Naive thymus-derived CD4-positive, alpha-beta T cell (primary cell): ENCODE data around the gene TOR4A. TPM values are rescaled to one million over a fixed set of nuclear protein-coding genes. Genes with fewer than 3 reads are reported as not detected.
"Not testable (repeated sequence)": the region's sequence is repeated elsewhere in the genome, so short reads cannot be mapped to it uniquely, and the experiment has no call there.

Experiments
- ATAC-seq: fragments of 150-1000 bp; cut with Tn5 transposase; 2 replicates; pipeline ENCODE4 v1.10.0; 2021; ENCODE audit warnings: mild to moderate bottlenecking, moderate library complexity
- CTCF ChIA-PET: fragments of 350-600 bp; sonication (Branson Sonifier 250); formaldehyde crosslinking; loops from one replicate; lab custom pipeline; 2021; ENCODE audit warnings: antibody characterized with exemption; lab: Charles Lee
- POLR2A ChIA-PET: fragments of 350-600 bp; sonication (Branson Sonifier 250); formaldehyde crosslinking; loops from one replicate; lab custom pipeline; 2021; ENCODE audit warnings: antibody characterized with exemption, inconsistent platforms; lab: Charles Lee
- DNase-seq, 9 donors: peaks; one replicate each; pipeline versions ENCODE4 v3.0.0 to v3.0.0-alpha.2; 2020 to 2022; ENCODE audit warnings: mixed read lengths in 1 of 9
- H3K27ac ChIP-seq: one replicate; pipeline ENCODE4 v1.7.0; 2013; ENCODE audit warnings: mild to moderate bottlenecking, low read depth, low read length, moderate library complexity
- H3K27me3 ChIP-seq, 2 donors: one replicate each; pipeline ENCODE4 v1.7.0; 2013; ENCODE audit warnings: low read length in 2 of 2, mild to moderate bottlenecking in 2 of 2, moderate library complexity in 2 of 2; ENCODE audit not compliant: control insufficient read depth in 2 of 2, insufficient read depth in 2 of 2
- H3K36me3 ChIP-seq, 3 experiments: 1 replicate in 2 of 3; 2 replicates in 1 of 3; pipeline ENCODE4 v1.7.0; 2013; ENCODE audit warnings: low read length in 3 of 3, mild to moderate bottlenecking in 3 of 3, moderate library complexity in 1 of 3; ENCODE audit not compliant: insufficient read depth in 3 of 3, control insufficient read depth in 2 of 3
- H3K4me1 ChIP-seq, 2 donors: one replicate each; pipeline ENCODE4 v1.7.0; 2013; ENCODE audit warnings: low read length in 2 of 2, mild to moderate bottlenecking in 2 of 2, moderate library complexity in 1 of 2; ENCODE audit not compliant: control insufficient read depth in 2 of 2, insufficient read depth in 2 of 2
- H3K4me3 ChIP-seq: 2 replicates; pipeline ENCODE4 v1.7.0; 2013; ENCODE audit warnings: mild to moderate bottlenecking, low read length
- H3K9me3 ChIP-seq, 3 experiments: 1 replicate in 2 of 3; 2 replicates in 1 of 3; pipeline ENCODE4 v1.7.0; 2013; ENCODE audit warnings: low read length in 3 of 3; ENCODE audit not compliant: control insufficient read depth in 2 of 3
- H3K27ac Mint-ChIP-seq, 9 donors: one replicate each; pipeline ENCODE4 v1.8.0; 2020 to 2022; ENCODE audit warnings: mixed read lengths in 9 of 9, mild to moderate bottlenecking in 8 of 9, moderate library complexity in 5 of 9, inconsistent platforms in 2 of 9
- H3K27me3 Mint-ChIP-seq, 5 donors: one replicate each; pipeline ENCODE4 v1.8.0; 2021 to 2022; ENCODE audit warnings: mixed read lengths in 5 of 5, mild to moderate bottlenecking in 1 of 5
- H3K36me3 Mint-ChIP-seq, 5 donors: one replicate each; pipeline ENCODE4 v1.8.0; 2020 to 2022; ENCODE audit warnings: mixed read lengths in 5 of 5, mild to moderate bottlenecking in 3 of 5, inconsistent platforms in 1 of 5
- H3K4me1 Mint-ChIP-seq, 7 donors: one replicate each; pipeline ENCODE4 v1.8.0; 2020 to 2022; ENCODE audit warnings: mixed read lengths in 7 of 7, mild to moderate bottlenecking in 3 of 7, inconsistent platforms in 1 of 7
- H3K4me3 Mint-ChIP-seq, 10 donors: one replicate each; pipeline ENCODE4 v1.8.0; 2020 to 2022; ENCODE audit warnings: mild to moderate bottlenecking in 10 of 10, mixed read lengths in 10 of 10, moderate library complexity in 6 of 10, inconsistent platforms in 2 of 10
- H3K9me3 Mint-ChIP-seq, 11 donors: one replicate each; pipeline ENCODE4 v1.8.0; 2020 to 2022; ENCODE audit warnings: mixed read lengths in 11 of 11, mild to moderate bottlenecking in 4 of 11, inconsistent platforms in 1 of 11, moderate library complexity in 1 of 11
- intact Hi-C, 2 donors: fragments of 100-400 bp; cut with micrococcal nuclease; formaldehyde crosslinking; loops; one replicate each; pipeline ENCODE4 v1.15.1; 2023
- polyA plus RNA-seq, 2 donors: library from polyadenylated mRNA; unstranded; fragments of 300-500 nt; fragmentation: Illumina TruSeq; gene quantifications; one replicate each; pipeline ENCODE4 v1.2.3, GENCODE V29; 2021
- total RNA-seq, 6 experiments: library from RNA in 5 of 6; stranded (reverse) in 5 of 6; gene quantifications; 1 replicate in 5 of 6; 2 replicates in 1 of 6; pipeline ENCODE4 v1.2.3 and lab custom pipeline; 2021 to 2026

TOR4A gene
- total and polyA plus RNA-seq, 7 experiments from 2014 or later = 0.07 to 16.6 (median 1.7) TPM; not detected in 1

GRCh38 chr9:137327641-137328550 is 50.4 kb downstream of the TOR4A start:
- not testable (repeated sequence) for DNase-seq
- peak overlapping the region in 1 of 9 donors; percentile 50 for H3K27ac Mint-ChIP-seq

GRCh38 chr9:137329590-137329989 is 52.1 kb downstream of the TOR4A start:
- H3K27ac ChIP-seq, H3K4me3 ChIP-seq, H3K36me3 ChIP-seq, DNase-seq, H3K36me3 Mint-ChIP-seq, intact Hi-C loops, H3K4me1 ChIP-seq, H3K4me3 Mint-ChIP-seq, POLR2A ChIA-PET, ATAC-seq, H3K9me3 ChIP-seq, CTCF ChIA-PET: not testable (repeated sequence)
- Mint-ChIP-seq H3K27me3 (peaks cover 0 to 23% (median 2%) of the 10 kb centered on the region in 5 donors), H3K9me3 (peaks cover 0 to 25% (median 0%) of the 10 kb centered on the region in 11 donors), H3K27ac (peak overlapping the region in 1 of 9 donors; percentile 52), H3K4me1 (peaks cover 4 to 16% (median 9%) of the 10 kb centered on the region in 7 donors)
- H3K27me3 ChIP-seq = peaks cover 0 to 14% of the 10 kb centered on the region in 2 donors

More at GRCh38 chr9:137327641-137328550, 50.4 kb downstream of the TOR4A start:
- peaks cover 0 to 25% (median 0%) of the 10 kb centered on the region in 11 donors for H3K9me3 Mint-ChIP-seq
- H3K36me3 Mint-ChIP-seq, H3K27ac ChIP-seq, H3K4me3 Mint-ChIP-seq, ATAC-seq, H3K9me3 ChIP-seq, H3K4me1 ChIP-seq, intact Hi-C loops, POLR2A ChIA-PET, CTCF ChIA-PET, H3K4me3 ChIP-seq, H3K36me3 ChIP-seq: not testable (repeated sequence)
- H3K27me3 Mint-ChIP-seq = peaks cover 0 to 23% (median 2%) of the 10 kb centered on the region in 5 donors
- H3K27me3 ChIP-seq = peaks cover 0 to 14% of the 10 kb centered on the region in 2 donors
- H3K4me1 Mint-ChIP-seq = peaks cover 4 to 16% (median 9%) of the 10 kb centered on the region in 7 donors

GRCh38 chr9:137330689-137331088 is 53.2 kb downstream of the TOR4A start:
- Mint-ChIP-seq H3K36me3 (peaks cover 0 to 9% (median 4%) of the 10 kb centered on the region in 5 donors), H3K27ac (peak overlapping the region in 2 of 9 donors; percentile 23 to 52), H3K27me3 (peaks cover 0 to 20% (median 2%) of the 10 kb centered on the region in 5 donors), H3K4me1 (peaks cover 4 to 16% (median 9%) of the 10 kb centered on the region in 7 donors), H3K4me3 (no peak overlapping the region), H3K9me3 (peaks cover 0 to 30% (median under 1%) of the 10 kb centered on the region in 11 donors)
- intact Hi-C loops = no loop called here
- Histone ChIP-seq H3K9me3 (no peaks in the 10 kb centered on the region), H3K27ac (no peak overlapping the region), H3K4me1 (no peaks in the 10 kb centered on the region), H3K27me3 (peaks cover 0 to 14% of the 10 kb centered on the region in 2 donors), H3K36me3 (no peaks in the 10 kb centered on the region), H3K4me3 (no peak overlapping the region)
- ATAC-seq (no peak), DNase-seq (no peak)
- ChIA-PET POLR2A (no interaction called here), CTCF (no interaction called here)

GRCh38 chr9:137331929-137332328 is 54.4 kb downstream of the TOR4A start:
- H3K4me1 ChIP-seq = no peaks in the 10 kb centered on the region
- H3K4me1 Mint-ChIP-seq = peaks cover 0 to 4% (median 1%) of the 10 kb centered on the region in 7 donors
- H3K27ac ChIP-seq = no peak overlapping the region
- H3K9me3 ChIP-seq = no peaks in the 10 kb centered on the region
- DNase-seq (no peak), ATAC-seq (no peak)
- H3K27me3 Mint-ChIP-seq = peaks cover 0 to 10% (median 0%) of the 10 kb centered on the region in 5 donors
- H3K9me3 Mint-ChIP-seq = peaks cover 0 to 30% (median 5%) of the 10 kb centered on the region in 11 donors
- no peaks in the 10 kb centered on the region for H3K36me3 ChIP-seq
- ChIA-PET CTCF (no interaction called here), POLR2A (no interaction called here)
- no peak overlapping the region for H3K27ac Mint-ChIP-seq
- H3K4me3 ChIP-seq = no peak overlapping the region
- peaks cover 0 to 5% of the 10 kb centered on the region in 2 donors for H3K27me3 ChIP-seq
- no peak overlapping the region for H3K4me3 Mint-ChIP-seq
- intact Hi-C loops = no loop called here
- peaks cover 2 to 19% (median 6%) of the 10 kb centered on the region in 5 donors for H3K36me3 Mint-ChIP-seq

Other genes starting within 250 kb of the TOR4A start
- 100 to 1,000 TPM in 1 of 5 experiments, 10 to 100 TPM in 4; 18.4 to 112 (median 26.7) TPM for gene ABCA2, start 249.5 kb upstream of the TOR4A start, total RNA-seq
- 1 to 10 TPM; 1.8 to 2.5 TPM for gene ABCA2, start 249.5 kb upstream of the TOR4A start, polyA plus RNA-seq
- gene FUT7, start 245.6 kb upstream of the TOR4A start, total RNA-seq = 1 to 10 TPM in 1 of 5 experiments, under 1 TPM in 3, not detected in 1; 0.27 to 4.6 (median 0.50) TPM
- gene FUT7, start 245.6 kb upstream of the TOR4A start, polyA plus RNA-seq = under 1 TPM; 0.06 to 0.25 TPM
- gene NPDC1, start 231.5 kb upstream of the TOR4A start, total RNA-seq = 10 to 100 TPM in 2 of 5 experiments, 1 to 10 TPM in 3; 2.3 to 37.5 (median 7.4) TPM
- 1 to 10 TPM in 1 of 2 donors, under 1 TPM in 1; 0.36 to 1.2 TPM for gene NPDC1, start 231.5 kb upstream of the TOR4A start, polyA plus RNA-seq
- not detected for gene ENTPD2, start 223.7 kb upstream of the TOR4A start, total RNA-seq
- not detected for gene ENTPD2, start 223.7 kb upstream of the TOR4A start, polyA plus RNA-seq
- gene SAPCD2, start 207.2 kb upstream of the TOR4A start, total RNA-seq = 10 to 100 TPM in 1 of 5 experiments, 1 to 10 TPM in 1, under 1 TPM in 3; 0.16 to 22.1 (median 0.74) TPM
- gene SAPCD2, start 207.2 kb upstream of the TOR4A start, polyA plus RNA-seq = under 1 TPM in 1 of 2 donors, not detected in 1; 0.18 TPM
- gene UAP1L1, start 200.2 kb upstream of the TOR4A start, total RNA-seq = 10 to 100 TPM; 11.6 to 27.6 (median 15.2) TPM
- 1 to 10 TPM in 1 of 2 donors, under 1 TPM in 1; 0.71 to 1.4 TPM for gene UAP1L1, start 200.2 kb upstream of the TOR4A start, polyA plus RNA-seq
- 10 to 100 TPM; 57.3 to 74.2 (median 70.2) TPM for gene MAN1B1, start 190.7 kb upstream of the TOR4A start, total RNA-seq
- gene MAN1B1, start 190.7 kb upstream of the TOR4A start, polyA plus RNA-seq = 10 to 100 TPM; 36.0 to 51.2 TPM
- 100 to 1,000 TPM; 235 to 328 (median 298) TPM for gene DPP7, start 163.0 kb upstream of the TOR4A start, total RNA-seq
- gene DPP7, start 163.0 kb upstream of the TOR4A start, polyA plus RNA-seq = 100 to 1,000 TPM in 1 of 2 donors, 10 to 100 TPM in 1; 86.9 to 120 TPM
- not detected for gene GRIN1, start 138.6 kb upstream of the TOR4A start, total RNA-seq
- gene GRIN1, start 138.6 kb upstream of the TOR4A start, polyA plus RNA-seq = not detected
- gene LRRC26, start 107.7 kb upstream of the TOR4A start, total RNA-seq = under 1 TPM in 1 of 5 experiments, not detected in 4; 0.42 TPM
- not detected for gene LRRC26, start 107.7 kb upstream of the TOR4A start, polyA plus RNA-seq
- gene TMEM210, start 105.7 kb upstream of the TOR4A start, total RNA-seq = not detected
- gene TMEM210, start 105.7 kb upstream of the TOR4A start, polyA plus RNA-seq = not detected
- gene ANAPC2, start 89.2 kb upstream of the TOR4A start, total RNA-seq = 100 to 1,000 TPM in 4 of 5 experiments, 10 to 100 TPM in 1; 77.3 to 147 (median 134) TPM
- 1 to 10 TPM; 7.4 to 7.8 TPM for gene ANAPC2, start 89.2 kb upstream of the TOR4A start, polyA plus RNA-seq
- gene SSNA1, start 89.0 kb upstream of the TOR4A start, total RNA-seq = 10 to 100 TPM; 37.9 to 75.6 (median 46.8) TPM
- 100 to 1,000 TPM; 106 to 133 TPM for gene SSNA1, start 89.0 kb upstream of the TOR4A start, polyA plus RNA-seq
- 10 to 100 TPM in 1 of 5 experiments, 1 to 10 TPM in 4; 7.1 to 13.5 (median 8.5) TPM for gene TPRN, start 77.0 kb upstream of the TOR4A start, total RNA-seq
- under 1 TPM; 0.35 to 0.54 TPM for gene TPRN, start 77.0 kb upstream of the TOR4A start, polyA plus RNA-seq
- gene TMEM203, start 72.1 kb upstream of the TOR4A start, total RNA-seq = 10 to 100 TPM; 22.6 to 43.2 (median 34.7) TPM
- gene TMEM203, start 72.1 kb upstream of the TOR4A start, polyA plus RNA-seq = 100 to 1,000 TPM; 156 to 172 TPM
- 10 to 100 TPM; 32.2 to 42.0 (median 34.0) TPM for gene NDOR1, start 72.0 kb upstream of the TOR4A start, total RNA-seq
- 10 to 100 TPM in 1 of 2 donors, 1 to 10 TPM in 1; 4.5 to 10.3 TPM for gene NDOR1, start 72.0 kb upstream of the TOR4A start, polyA plus RNA-seq
- 1 to 10 TPM in 4 of 5 experiments, under 1 TPM in 1; 0.85 to 4.3 (median 1.2) TPM for gene RNF208, start 55.5 kb upstream of the TOR4A start, total RNA-seq
- not detected for gene RNF208, start 55.5 kb upstream of the TOR4A start, polyA plus RNA-seq
- under 1 TPM in 3 of 5 experiments, not detected in 2; 0.45 to 0.63 (median 0.46) TPM for gene CYSRT1, start 52.6 kb upstream of the TOR4A start, total RNA-seq
- gene CYSRT1, start 52.6 kb upstream of the TOR4A start, polyA plus RNA-seq = under 1 TPM in 1 of 2 donors, not detected in 1; 0.52 TPM
- under 1 TPM in 1 of 5 experiments, not detected in 4; 0.12 TPM for gene RNF224, start 50.2 kb upstream of the TOR4A start, total RNA-seq
- not detected for gene RNF224, start 50.2 kb upstream of the TOR4A start, polyA plus RNA-seq
- under 1 TPM in 2 of 5 experiments, not detected in 3; 0.16 TPM for gene SLC34A3, start 46.8 kb upstream of the TOR4A start, total RNA-seq
- gene SLC34A3, start 46.8 kb upstream of the TOR4A start, polyA plus RNA-seq = not detected
- 100 to 1,000 TPM in 1 of 5 experiments, 10 to 100 TPM in 4; 44.2 to 260 (median 87.5) TPM for gene TUBB4B, start 36.4 kb upstream of the TOR4A start, total RNA-seq
- 10 to 100 TPM; 17.5 to 49.9 TPM for gene TUBB4B, start 36.4 kb upstream of the TOR4A start, polyA plus RNA-seq
- gene STPG3, start 26.4 kb upstream of the TOR4A start, total RNA-seq = not detected
- gene STPG3, start 26.4 kb upstream of the TOR4A start, polyA plus RNA-seq = not detected
- gene NELFB, start 22.4 kb upstream of the TOR4A start, total RNA-seq = 10 to 100 TPM; 33.4 to 64.2 (median 38.9) TPM
- 10 to 100 TPM; 22.9 to 36.5 TPM for gene NELFB, start 22.4 kb upstream of the TOR4A start, polyA plus RNA-seq
- 1 to 10 TPM in 3 of 5 experiments, under 1 TPM in 2; 0.70 to 2.7 (median 1.7) TPM for gene NRARP, start 24.5 kb downstream of the TOR4A start, total RNA-seq
- not detected for gene NRARP, start 24.5 kb downstream of the TOR4A start, polyA plus RNA-seq
- gene EXD3, start 145.4 kb downstream of the TOR4A start, total RNA-seq = 10 to 100 TPM; 11.7 to 27.2 (median 24.7) TPM
- 1 to 10 TPM; 3.5 to 7.6 TPM for gene EXD3, start 145.4 kb downstream of the TOR4A start, polyA plus RNA-seq
- gene NOXA1, start 145.7 kb downstream of the TOR4A start, total RNA-seq = 10 to 100 TPM in 2 of 5 experiments, 1 to 10 TPM in 2, under 1 TPM in 1; 0.94 to 11.1 (median 6.0) TPM
- gene NOXA1, start 145.7 kb downstream of the TOR4A start, polyA plus RNA-seq = 1 to 10 TPM in 1 of 2 donors, under 1 TPM in 1; 0.73 to 2.6 TPM
- not detected for gene ENTPD8, start 163.6 kb downstream of the TOR4A start, total RNA-seq
- not detected for gene ENTPD8, start 163.6 kb downstream of the TOR4A start, polyA plus RNA-seq
- gene NSMF, start 181.6 kb downstream of the TOR4A start, total RNA-seq = 10 to 100 TPM; 22.9 to 92.0 (median 57.3) TPM
- 10 to 100 TPM; 10.9 to 21.4 TPM for gene NSMF, start 181.6 kb downstream of the TOR4A start, polyA plus RNA-seq